DMS153 treated with DMSO at 0.1 percent for 48 hours (cell line): ENCODE results near the gene TMEM156.
"Not testable (repeated sequence)": the region's sequence is repeated elsewhere in the genome, so short reads cannot be mapped to it uniquely, and the experiment has no call there.

Source experiments
- DNase-seq: peaks from one replicate; lab custom pipeline; 2025; ENCODE audit not compliant: unreplicated experiment; lab: John Stamatoyannopoulos, UW

Gene TMEM156

DNA sequence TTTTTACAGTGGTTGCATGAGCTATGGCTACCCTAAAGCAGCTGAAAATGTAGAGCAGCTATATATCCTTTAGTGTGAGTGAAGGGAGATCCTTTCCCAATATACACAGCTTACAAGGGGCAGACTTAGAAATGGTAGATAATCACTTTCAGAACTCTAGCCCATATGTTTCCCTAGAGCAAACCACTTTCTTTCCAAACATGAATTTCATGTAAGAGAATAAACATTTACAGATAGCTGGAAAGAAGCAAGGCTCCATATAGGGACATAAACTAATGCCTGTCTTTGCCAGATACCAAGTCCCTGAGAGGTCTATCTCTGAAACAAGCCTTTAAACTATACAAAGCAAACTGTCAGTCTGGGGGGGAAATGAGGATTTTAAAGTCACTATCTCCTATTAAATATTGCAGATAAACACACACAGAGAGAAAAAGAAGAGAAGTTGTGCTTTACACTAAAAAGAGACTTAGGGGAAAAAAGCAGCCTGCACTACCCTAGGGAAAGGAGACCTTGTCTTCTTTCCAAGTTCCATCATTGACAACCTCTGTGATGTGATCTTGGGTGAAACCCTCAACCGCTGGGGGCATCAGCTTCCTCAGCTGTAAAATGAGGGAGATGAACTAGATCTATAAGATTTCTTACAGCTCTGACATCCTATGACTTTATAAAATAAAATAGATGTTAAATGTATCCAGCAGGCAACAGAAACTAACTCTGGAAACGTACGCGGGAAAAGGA, 73.6 kb downstream of the TMEM156 start:
- no peak for DNase-seq

DNA sequence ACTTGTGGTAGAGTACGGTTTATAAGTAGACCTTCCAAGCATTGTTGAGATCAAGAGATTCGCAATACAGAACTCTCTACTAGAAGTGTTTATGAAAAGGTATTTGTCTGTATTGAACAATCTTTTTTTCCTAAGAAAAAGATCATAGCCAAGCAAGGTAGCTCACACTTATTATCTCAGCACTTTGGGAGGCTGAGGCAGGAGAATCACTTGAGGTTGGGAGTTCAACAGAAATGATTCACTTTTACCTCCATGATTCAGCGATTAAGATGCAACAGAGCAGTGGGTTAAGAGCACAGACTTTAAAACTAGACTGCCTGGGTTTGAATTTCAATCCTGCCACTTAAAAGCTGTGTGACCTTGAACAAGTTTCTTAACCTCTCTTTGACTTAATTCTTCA, 74.3 kb downstream of the TMEM156 start:
- DNase-seq: no peak

DNA sequence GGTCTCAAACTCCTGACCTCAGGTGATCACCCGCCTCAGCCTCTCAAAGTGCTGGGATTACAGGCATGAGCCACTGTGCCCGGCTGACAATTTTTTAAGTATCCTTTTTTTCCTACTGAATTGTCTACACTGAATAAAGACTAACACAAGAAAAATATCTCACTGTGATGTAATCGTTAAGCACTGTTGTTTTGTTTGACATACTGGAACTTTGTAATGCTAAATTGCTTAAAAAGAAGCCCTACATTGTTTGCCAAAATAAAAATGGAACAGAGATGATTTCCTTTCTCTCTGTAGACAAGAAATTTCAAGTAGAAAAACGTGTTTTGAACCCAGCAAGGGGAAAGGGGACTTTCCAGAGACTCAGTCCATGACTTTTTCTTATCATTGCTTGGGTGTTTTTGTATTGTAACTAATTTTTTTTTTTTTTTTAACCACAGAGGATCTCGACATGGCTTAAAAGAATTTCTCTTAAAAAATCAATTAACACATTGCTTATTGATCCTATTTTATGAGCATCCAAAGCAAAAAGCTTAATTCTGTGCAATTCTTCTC, 74.9 kb downstream of the TMEM156 start:
- no peak for DNase-seq

DNA sequence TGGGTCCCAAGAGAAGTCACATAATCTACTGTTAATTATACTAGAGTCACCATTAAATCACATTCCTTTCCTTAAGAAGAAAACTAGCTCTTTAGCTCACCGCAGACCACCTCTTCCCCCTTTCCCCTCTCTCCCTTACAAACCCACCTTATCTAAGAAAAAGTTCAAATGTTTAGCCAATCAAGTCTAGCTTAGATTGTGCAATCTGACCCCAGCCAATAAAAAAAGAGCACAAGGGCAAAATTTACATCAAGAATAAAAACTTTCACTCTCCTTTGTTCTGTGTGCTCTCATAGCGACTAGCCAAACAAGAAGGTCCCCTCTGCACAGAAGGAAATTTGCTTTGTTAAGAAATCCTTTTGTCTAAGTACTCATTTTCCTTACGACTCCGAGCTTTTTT, 76.3 kb downstream of the TMEM156 start:
- no peak for DNase-seq

DNA sequence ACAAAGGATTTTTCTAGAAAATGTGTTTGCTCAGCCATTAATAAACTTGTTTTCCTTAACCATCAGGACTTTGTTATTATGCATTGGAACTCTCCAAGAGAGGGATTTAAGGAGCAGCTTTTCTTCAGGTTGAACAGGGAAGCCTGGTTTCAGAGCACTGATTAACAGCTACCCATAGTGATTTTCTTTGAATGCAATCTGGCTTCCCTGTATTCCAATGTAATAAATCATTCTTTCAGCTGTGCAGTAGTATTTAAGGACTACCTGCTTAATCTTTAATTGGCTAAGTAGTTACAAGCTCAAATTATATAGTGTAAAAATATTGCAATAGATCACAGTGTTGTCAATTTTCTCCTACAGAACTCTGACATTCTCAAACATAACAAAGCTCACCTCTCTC, 77.5 kb downstream of the TMEM156 start:
- no peak for DNase-seq

DNA sequence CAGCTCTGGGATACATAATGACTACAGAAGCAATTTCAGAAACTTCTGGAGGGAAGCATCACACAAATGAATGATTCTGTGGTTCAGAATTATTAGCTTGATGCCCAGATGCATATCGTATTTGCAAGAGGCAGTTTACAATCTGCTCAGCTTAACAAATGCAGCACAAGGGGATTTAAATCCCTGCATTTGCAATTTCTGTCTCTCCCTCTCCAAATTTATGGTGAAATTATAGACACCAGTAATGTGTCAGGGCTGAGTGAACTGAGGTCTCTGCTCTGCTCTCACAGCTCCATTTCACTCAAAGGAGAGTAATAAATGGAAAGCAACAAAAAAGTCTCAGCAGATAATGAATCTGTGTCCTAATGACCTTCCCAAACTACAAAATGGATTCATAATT, 80.2 kb downstream of the TMEM156 start:
- no peak for DNase-seq

DNA sequence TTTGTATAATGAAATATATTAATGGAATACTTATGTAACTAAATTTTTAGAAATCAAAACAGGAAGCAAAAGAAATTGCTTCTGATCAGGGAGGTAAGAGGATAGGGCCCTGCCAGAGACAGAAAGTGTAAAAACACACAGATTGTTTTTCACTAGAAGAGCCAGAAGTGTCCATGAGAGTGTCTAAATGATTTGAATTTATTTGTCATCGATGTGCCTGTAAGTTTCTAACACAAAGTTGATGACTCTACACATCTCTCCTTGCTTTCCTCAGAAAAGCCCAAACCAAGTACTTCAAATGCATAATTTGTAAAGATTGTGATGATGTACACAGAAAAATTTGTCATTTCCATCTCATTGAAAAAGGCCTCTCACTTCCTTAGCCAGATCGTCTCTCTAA, 80.6 kb downstream of the TMEM156 start:
- DNase-seq: no peak

DNA sequence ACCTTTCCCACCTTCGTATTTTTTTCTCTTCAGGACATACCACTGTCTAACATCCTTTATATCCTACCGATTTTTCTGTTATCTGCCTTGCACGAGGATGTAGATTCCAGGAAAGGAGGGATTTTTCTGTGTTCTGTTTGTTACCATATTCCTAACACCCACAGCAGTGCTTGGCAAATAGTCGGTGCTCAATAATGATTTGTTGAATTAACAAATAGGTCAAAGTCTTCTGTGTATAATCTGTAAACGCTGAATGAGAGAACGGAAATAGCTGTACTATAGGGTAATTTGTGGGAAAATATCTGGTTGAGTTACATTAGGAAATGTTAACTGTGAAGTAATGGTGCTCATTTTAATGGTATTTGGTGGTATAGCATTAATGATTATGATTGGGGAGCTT, 81.5 kb downstream of the TMEM156 start:
- DNase-seq: no peak

DNA sequence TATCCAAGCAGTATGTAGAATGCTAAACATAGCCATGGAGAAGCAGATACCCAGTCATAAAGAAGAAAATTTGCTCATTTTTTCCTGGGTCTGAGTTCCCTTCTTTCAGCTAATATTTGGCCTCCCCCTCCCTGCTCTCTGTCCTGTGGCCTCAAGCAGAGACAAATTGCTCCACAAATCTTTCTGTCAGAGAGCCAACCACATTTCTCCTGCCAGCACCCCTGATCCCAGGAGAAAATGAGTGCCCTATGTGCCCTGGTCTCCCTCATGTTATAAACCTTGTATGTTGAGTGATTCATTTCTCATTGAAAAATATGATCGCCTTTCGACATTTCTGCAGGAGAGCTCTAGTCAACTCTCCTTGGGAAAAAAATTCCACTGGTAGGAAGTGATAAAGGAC, 82.0 kb downstream of the TMEM156 start:
- no peak for DNase-seq

DNA sequence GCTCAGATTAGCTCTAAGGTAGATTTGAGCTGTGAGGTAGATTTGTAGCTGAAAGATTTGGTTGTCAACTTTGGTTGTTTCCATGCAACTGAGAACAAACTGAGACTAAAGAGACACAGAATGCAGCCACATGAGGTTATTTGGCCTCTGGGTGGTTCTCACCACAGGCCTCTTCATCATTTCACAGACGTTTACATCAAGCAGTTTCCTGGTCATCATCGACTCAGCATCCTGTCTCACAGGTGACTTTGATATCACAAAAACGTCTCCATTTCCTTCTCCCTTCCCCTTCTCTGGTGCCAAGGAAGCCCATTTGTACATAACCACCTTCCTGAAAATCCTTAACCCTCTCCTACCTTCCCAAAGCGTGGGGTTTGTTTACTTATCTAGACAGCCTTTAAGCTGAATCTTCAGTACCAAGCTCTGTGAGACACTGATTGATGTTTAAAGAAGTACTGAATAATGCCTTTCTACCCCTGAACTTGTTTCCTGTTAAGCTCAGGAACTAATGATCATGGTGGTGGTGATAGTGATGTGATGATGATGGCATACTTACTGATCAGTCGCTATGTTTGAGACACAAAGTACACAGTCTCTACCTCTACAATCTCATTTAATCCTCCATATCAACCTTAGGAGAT, 82.7 kb downstream of the TMEM156 start:
- DNase-seq: no peak

DNA sequence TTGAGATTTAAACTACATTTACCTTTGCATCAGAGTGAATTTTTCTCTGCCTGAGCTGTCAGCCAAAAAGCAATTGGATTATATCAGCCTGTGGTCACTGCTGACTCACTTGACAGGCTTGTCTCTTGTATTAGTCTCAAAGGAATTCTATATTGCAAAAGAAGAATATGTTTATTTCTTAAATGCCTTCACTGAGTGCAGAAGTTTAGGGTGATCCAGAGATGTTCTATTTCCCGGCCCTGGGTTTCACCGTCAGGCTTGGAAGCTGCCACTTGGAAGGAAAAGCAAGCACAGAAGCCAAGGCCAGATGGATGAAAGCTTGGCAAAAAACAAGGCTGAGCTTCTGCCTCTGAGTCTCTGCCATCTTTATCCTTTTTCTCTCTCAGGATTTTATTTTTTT, 83.7 kb downstream of the TMEM156 start:
- DNase-seq: no peak

DNA sequence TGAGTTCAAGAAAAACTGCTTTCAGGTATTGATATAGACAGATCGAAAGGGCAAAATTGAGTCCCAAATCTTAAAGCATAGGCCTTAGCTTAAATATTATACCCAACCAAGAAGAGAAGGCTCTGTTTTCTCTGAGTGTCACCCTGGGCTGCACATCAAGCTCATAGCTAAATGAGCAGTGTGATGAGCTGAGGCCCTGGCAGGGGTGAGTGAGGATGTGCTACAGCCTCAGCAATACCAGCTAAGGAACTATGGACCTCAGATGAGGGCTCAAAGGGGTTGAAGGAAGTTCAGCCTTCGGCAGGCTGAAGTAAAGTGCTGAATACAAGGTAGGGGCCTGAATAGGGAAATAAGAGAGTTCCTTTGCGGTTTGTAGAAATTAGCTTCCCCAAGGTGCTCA, 85.3 kb downstream of the TMEM156 start:
- no peak for DNase-seq

DNA sequence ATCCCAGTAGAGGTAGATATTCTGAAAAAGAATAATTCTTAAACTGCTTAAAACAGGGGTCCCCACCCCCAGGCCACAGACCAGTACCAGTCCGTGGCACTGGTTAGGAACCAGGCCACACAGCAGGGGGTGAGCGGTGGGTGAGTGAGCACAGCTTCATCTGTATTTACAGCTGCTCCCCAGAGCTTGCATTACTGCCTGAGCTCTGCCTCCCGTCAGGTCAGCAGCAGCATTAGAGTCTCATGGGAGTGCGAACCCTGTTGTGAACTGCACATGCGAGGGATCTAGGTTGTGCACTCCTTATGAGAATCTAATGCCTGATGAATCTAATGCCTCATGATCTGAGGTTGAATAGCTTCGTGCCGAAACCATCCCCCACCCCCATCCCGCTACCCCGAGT, 87.8 kb downstream of the TMEM156 start:
- DNase-seq: no peak

DNA sequence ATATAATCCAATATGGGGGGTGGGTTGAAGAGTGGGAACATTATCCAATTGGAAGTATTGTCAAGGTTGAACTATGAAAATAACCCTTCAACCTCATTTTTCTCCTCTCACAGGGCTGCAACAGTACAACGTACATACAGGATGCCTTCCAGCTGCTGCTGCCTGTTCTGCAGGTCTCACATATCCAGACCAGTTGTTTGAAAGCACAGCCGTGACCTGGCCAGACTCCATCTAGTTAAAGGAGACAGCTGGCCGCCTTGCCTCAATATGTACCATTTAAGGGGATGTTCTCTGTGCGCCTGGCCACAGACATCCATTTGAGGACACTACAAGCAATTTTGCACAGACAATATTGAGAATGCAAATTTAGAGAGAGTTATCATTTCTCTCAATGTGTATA, 88.9 kb downstream of the TMEM156 start:
- no peak for DNase-seq

DNA sequence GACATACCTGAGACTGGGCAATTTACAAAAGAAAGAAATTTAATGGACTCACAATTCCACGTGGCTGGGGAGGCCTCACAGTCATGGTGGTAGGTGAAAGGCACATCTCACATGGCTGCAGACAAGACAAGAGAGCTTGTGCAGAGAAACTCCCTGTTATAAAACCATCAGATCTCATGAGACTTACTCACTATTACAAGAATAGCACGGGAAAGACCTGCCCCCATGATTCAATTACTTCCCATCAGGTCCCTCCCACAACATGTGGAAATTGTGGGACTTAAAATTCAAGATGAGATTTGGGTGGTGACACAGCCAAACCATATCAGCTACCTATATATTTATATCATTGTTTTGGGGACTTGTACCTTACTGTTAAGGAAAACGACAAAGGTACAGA, 90.3 kb downstream of the TMEM156 start:
- not testable (repeated sequence) for DNase-seq

DNA sequence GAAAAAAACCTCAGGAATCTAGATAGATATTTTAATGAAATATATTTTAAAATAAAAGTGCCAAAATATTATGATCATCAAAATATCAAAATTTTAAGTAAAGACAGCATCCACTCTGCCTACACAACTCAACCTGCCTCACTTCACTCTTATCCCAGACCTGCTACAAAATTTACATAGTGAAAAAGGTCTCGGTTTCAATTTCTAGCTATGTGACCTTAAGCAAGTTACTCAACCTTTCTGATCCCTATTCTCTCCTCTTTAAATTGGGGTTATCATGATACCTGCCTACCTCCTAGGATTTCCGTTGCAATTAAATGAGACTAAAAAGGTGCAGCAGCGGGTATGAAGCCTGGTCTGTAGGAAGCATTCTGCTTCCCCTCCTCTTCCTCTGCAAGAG, 91.7 kb downstream of the TMEM156 start:
- DNase-seq: no peak

DNA sequence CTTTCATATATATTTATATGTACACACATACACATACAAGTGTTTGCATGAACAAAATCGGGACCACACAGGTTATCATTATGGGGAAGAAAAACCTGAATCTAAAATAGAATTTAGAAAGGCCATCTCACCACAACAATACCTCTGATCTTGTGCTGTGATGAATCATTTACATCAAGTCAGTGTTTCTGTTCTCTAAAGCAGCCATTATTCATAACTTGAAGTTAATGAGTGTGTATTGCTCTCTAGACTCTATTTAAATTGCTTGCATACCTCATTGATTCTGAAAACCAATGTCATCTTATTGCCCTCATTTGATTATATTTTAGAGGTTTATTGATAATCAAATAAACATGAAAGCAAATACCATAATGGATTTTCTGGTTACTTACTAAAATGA, 93.0 kb downstream of the TMEM156 start:
- DNase-seq: no peak

DNA sequence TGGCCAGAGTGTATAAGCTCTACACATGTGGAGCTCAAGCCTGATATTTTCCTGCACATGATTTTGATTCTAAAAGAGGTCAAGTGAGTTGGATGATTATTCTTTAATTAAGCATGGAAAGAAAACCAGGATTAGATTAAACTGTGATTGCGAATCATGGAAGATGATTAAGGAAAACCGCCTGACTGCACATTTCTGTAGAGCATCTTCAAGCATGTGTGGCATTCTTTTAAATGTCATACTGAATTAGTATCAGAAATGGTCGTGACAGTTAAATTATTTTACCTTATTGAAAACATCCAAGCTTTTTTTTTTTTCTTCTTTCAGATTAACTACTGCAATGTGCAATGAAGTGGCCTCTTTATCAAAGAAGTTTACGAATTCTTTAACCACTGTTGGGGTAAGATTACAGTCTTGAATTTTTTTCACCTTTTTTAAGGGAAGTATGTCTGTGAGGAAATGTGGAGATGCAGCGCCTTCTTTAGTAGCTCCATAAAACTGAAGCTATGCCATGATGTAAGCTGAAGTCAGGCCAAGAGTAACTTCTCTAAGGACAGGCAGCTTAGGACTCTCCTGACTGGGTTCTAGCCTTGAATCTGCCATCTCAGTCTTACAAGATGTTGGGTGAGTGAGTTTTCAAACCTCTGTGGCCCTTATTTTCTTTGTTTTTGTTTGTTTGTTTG, 96.7 kb downstream of the TMEM156 start:
- DNase-seq: no peak

DNA sequence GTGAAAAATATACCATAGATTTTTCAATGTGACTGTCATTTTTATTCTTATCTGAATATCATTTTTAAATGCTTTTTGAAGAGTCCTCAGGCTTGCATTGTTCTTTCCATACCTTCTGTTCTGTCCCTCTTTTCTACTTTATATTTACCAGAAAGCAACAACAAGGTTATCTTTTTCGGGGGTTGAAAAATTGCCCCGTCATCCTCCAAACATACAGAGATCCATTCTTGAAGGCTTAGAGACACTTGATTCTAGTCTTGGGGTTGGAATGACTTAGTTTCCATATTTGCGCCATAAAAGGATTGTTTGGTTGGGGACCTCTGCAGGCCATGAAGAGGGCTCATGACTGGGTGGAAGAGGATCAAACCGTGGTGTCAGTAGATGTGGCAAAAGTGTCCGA, 101.1 kb downstream of the TMEM156 start:
- no peak for DNase-seq

DNA sequence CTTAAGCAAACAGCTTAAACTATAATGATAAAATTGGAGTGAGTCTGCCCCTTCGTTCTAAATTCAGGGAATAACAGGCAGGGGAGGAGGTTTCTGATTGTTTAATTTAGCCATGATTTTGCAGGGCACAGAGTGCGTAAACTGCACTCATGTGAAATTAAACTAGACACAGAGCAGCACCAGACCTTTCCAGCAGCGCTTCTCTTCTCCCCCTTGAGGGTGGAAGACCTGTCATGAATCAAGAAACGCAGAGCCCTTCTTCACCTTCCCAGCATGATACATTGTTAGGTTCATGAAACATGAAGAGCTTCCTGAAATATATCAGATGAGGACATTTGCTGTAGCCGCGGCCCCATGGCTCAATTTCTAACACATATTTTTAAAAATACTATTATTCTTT, 101.5 kb downstream of the TMEM156 start:
- DNase-seq: no peak

DNA sequence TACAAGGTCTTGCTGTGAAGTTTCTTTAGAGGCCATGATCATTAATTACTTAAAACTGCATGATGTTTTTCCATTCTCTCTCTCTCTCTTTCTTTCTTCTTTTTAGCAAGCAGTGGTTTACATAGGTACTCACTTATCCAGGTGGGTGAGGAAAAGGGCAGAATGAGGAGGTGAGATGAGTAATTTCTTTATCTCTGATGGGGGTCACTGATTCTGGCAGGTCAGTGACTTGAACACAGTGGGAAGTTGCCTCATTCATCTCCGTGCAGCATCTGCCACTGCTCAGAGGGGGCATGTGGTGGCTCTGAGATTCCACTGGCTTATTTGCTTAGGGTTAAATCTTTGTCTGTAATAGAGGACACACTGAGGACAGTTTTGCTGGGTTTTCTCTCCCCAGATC, 102.0 kb downstream of the TMEM156 start:
- DNase-seq: no peak

DNA sequence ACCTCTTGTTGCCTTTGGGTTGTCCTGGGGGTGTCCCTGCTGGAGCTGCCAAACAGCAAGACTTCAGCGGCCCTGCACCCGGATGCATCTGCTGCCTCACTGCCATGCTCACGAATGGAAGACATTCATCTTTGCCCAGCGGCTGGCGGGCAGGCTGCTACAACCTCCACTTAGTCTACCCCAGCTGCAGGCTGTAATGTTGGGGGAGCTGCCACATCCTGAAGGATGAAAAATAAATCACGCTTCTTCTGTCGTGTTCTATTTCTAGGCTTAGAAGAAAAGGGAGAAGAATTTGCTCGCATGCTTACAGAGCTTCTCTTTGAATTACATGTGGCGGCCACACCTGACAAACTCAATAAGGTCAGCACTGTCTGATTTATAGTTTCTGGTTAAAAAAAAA, 103.2 kb downstream of the TMEM156 start:
- DNase-seq: no peak
